Body of pancreas (tissue), 4 donors: ENCODE results near the gene PTPN6. TPM values are rescaled to one million over a fixed set of nuclear protein-coding genes. Genes with fewer than 3 reads are reported as not detected.

Experiments
- ATAC-seq: fragments of 150-250 bp; one replicate; pipeline ENCODE4 v1.9.1; 2016
- DNase-seq, 4 donors: peaks; one replicate each; pipeline ENCODE4 v3.0.0-alpha.2; 2019
- H3K27ac ChIP-seq, 4 donors: fragments of 200-600 bp; sonication (generic); 1 replicate in 3 of 4; 2 replicates in 1 of 4; pipeline versions ENCODE4 v1.5.1 to v1.6.1; 2016 to 2019; ENCODE audit warnings: mild to moderate bottlenecking in 1 of 4, mixed read lengths in 1 of 4, moderate library complexity in 1 of 4
- H3K27me3 ChIP-seq, 2 donors: fragments of 200-600 bp; sonication (generic); one replicate each; pipeline ENCODE4 v1.6.0; 2016; ENCODE audit warnings: mild to moderate bottlenecking in 1 of 2
- H3K36me3 ChIP-seq, 2 donors: fragments of 200-600 bp; sonication (generic); replicated peaks in 1 of 2; 2 replicates each; pipeline ENCODE4 v1.5.1; 2016; ENCODE audit warnings: low read depth in 2 of 2; ENCODE audit not compliant: insufficient read depth in 1 of 2
- H3K4me1 ChIP-seq: fragments of 200-600 bp; sonication (generic); one replicate; pipeline ENCODE4 v1.6.0; 2016
- H3K4me3 ChIP-seq, 2 donors: fragments of 200-600 bp; sonication (generic); 1 replicate in 1 of 2; 2 replicates in 1 of 2; pipeline ENCODE4 v1.5.1; 2016 to 2019
- H3K9me3 ChIP-seq, 3 donors: fragments of 200-600 bp; sonication (generic); 1 replicate in 2 of 3; 2 replicates in 1 of 3; pipeline ENCODE4 v1.5.1; 2016
- POLR2A ChIP-seq, 3 donors: fragments of 450-650 bp; IDR thresholded peaks; one replicate each; pipeline ENCODE4 v1.6.1; 2016; ENCODE audit warnings: antibody characterized with exemption in 3 of 3, mild to moderate bottlenecking in 2 of 3
- WGBS, 2 donors: methylation state at CpG; one replicate each; pipeline ENCODE4 v1.1.5; 2017; 5-methylcytosine and 5-hydroxymethylcytosine counted together
- intact Hi-C: fragments of 100-400 bp; cut with DNase I; formaldehyde crosslinking; loops from one replicate; pipeline ENCODE4 v1.15.1; 2023
- total RNA-seq, 2 donors: library from RNA; depleted of rRNA; stranded (reverse); fragments of >200 nt; gene quantifications; one replicate each; pipeline ENCODE4 v1.1.0, GENCODE V29; 2016
- TF ChIP-seq, protein P1 (sequence below), 7 experiments: fragments of 450-650 bp in 4 of 7; fragments of 200-600 bp in 3 of 7; sonication (generic) in 3 of 7; IDR thresholded peaks; one replicate each; pipeline ENCODE4 v1.5.1; 2016 to 2019; ENCODE audit warnings: antibody characterized with exemption in 7 of 7

The PTPN6 gene
- total RNA-seq, 2 donors from 2014 or later: 18.4 to 19.4 TPM

DNA sequence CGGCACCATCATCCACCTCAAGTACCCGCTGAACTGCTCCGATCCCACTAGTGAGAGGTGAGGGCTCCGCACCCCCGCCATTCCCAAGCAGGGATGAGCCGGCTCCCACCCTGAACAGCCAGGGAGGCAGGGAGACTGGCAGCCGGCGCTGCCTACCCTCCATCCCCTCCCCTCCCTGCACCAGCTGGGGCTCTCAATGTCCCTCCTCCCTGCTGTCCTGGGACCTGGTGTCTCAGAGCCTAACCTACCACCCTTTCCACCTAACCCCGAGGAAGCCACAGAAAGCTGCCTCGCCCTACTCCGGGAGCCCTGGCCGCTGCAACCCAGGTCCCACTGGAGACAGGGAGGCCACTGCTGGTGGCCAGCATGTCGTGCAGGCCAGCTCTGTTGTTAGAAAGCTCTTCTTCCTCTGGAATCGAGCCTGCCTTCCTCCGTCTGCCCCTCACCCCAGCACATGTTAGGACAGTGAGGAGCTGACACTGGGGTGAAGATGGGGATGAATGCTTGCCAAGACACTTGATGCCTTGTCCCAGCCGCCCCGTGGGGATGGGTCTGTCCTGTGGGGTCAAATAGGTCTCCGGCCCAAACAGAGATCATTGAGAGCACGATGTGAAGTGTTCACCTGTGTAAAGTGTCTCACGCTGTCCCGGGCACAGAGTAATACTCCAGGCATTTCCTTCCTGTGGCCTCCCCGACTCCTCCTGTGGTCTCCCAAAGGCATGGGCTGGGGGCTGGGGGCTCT is 1.1 kb downstream of the PTPN6 start:
- intact Hi-C loops: no loop called here
- 68 to 89% methylated on average over 9 to 21 of the region's 22 CpGs for WGBS, 2 donors
- ATAC-seq (no peak), DNase-seq (no peak)
- Histone ChIP-seq H3K9me3 (no peaks in the 10 kb centered on the region), H3K27me3 (no peaks in the 10 kb centered on the region), H3K4me1 (peaks cover 6% of the 10 kb centered on the region), H3K4me3 (no peak overlapping the region), H3K27ac (peak overlapping the region in 1 of 4 donors; percentile 69), H3K36me3 (peaks cover 0 to 5% of the 10 kb centered on the region in 2 donors)
- TF ChIP-seq POLR2A (IDR thresholded peaks at IDR 0.05): no peak
- TF ChIP-seq, protein P1, sequence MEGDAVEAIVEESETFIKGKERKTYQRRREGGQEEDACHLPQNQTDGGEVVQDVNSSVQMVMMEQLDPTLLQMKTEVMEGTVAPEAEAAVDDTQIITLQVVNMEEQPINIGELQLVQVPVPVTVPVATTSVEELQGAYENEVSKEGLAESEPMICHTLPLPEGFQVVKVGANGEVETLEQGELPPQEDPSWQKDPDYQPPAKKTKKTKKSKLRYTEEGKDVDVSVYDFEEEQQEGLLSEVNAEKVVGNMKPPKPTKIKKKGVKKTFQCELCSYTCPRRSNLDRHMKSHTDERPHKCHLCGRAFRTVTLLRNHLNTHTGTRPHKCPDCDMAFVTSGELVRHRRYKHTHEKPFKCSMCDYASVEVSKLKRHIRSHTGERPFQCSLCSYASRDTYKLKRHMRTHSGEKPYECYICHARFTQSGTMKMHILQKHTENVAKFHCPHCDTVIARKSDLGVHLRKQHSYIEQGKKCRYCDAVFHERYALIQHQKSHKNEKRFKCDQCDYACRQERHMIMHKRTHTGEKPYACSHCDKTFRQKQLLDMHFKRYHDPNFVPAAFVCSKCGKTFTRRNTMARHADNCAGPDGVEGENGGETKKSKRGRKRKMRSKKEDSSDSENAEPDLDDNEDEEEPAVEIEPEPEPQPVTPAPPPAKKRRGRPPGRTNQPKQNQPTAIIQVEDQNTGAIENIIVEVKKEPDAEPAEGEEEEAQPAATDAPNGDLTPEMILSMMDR (IDR thresholded peaks at IDR 0.05): no peak

- Histone ChIP-seq H3K36me3 (peaks cover 0 to 5% of the 10 kb centered on the region in 2 donors), H3K4me1 (peaks cover 5% of the 10 kb centered on the region), H3K27ac (peak overlapping the region in 2 of 4 donors; percentile 23 to 69), H3K9me3 (no peaks in the 10 kb centered on the region), H3K27me3 (no peaks in the 10 kb centered on the region), H3K4me3 (no peak overlapping the region)
- intact Hi-C loops: no loop called here
- DNase-seq (no peak), ATAC-seq (no peak)
- 71 to 92% methylated on average over 15 of the region's 15 CpGs for WGBS, 2 donors
- TF ChIP-seq, protein P1 (IDR thresholded peaks at IDR 0.05): no peak
- no peak for TF ChIP-seq POLR2A (IDR thresholded peaks at IDR 0.05)
These were observed 1.8 kb downstream of the PTPN6 start for GRCh38 chr12:6952863-6953441.

- H3K4me1 ChIP-seq: peaks cover 5% of the 10 kb centered on the region
- no peak overlapping the region for H3K4me3 ChIP-seq
- WGBS, 2 donors: 63 to 80% methylated on average over 17 to 24 of the region's 24 CpGs
- intact Hi-C loops: no loop called here
- H3K9me3 ChIP-seq: no peaks in the 10 kb centered on the region
- ATAC-seq (no peak), DNase-seq (peak in 1 of 4 donors; percentile 66)
- TF ChIP-seq, protein P1 (IDR thresholded peaks at IDR 0.05): no peak
- peak in 2 of 3 donors; percentile 21 to 53 for TF ChIP-seq POLR2A (IDR thresholded peaks at IDR 0.05)
- H3K36me3 ChIP-seq: peaks cover 0 to 5% of the 10 kb centered on the region in 2 donors
- no peaks in the 10 kb centered on the region for H3K27me3 ChIP-seq
- H3K27ac ChIP-seq: peak overlapping the region in 2 of 4 donors; percentile 23 to 69
These were observed 2.5 kb downstream of the PTPN6 start for GRCh38 chr12:6953442-6954315.

GRCh38 chr12:6954316-6955107 is 3.4 kb downstream of the PTPN6 start:
- H3K27ac ChIP-seq: peak overlapping the region in 2 of 4 donors; percentile 9 to 23
- TF ChIP-seq, protein P1 (IDR thresholded peaks at IDR 0.05): no peak
- TF ChIP-seq POLR2A (IDR thresholded peaks at IDR 0.05): no peak
- WGBS, 2 donors: 71 to 83% methylated on average over 15 to 20 of the region's 21 CpGs
- no peak for DNase-seq
- no peaks in the 10 kb centered on the region for H3K27me3 ChIP-seq
- H3K36me3 ChIP-seq: peaks cover 0 to 5% of the 10 kb centered on the region in 2 donors
- intact Hi-C loops: no loop called here
- no peaks in the 10 kb centered on the region for H3K9me3 ChIP-seq
- H3K4me1 ChIP-seq: no peaks in the 10 kb centered on the region
- H3K4me3 ChIP-seq: no peak overlapping the region
- ATAC-seq: no peak
